C4-2B (cell line): ENCODE measurements around the gene CMTM7.
A peak's percentile ranks its signal among the peaks of the same experiment; 100 is the strongest.

Experiments
- H3K27ac ChIP-seq: fragments of 450-650 bp; 2 replicates; pipeline ENCODE4 v1.5.1; 2017
- CTCF ChIP-seq: fragments of 450-650 bp; conservative IDR thresholded peaks from 2 replicates; pipeline ENCODE4 v1.5.1; 2017; ENCODE audit warnings: mild to moderate bottlenecking
- ZFX ChIP-seq: fragments of 450-650 bp; IDR thresholded peaks from 2 replicates; pipeline ENCODE4 v1.6.1; 2017

Gene CMTM7

DNA sequence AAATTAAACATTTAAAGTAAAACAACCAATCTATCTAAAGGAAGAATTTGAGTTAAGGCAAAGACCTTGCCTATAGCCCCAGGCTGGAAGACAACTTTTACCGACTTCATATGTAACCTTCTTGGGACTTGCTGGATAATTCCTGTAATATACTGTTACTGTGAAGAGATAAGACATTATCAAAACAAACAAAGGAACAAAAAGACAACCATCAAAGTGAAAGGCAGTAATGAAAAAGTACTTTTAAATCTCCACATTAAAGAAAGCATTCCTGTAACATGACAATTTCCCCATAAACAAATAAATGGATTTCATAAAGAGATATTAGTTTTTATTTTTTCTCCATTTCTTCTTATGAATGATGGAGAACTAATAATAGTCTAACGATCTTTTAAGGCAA is 108.6 kb downstream of the CMTM7 start:
- TF ChIP-seq ZFX (no peak), CTCF (no peak)
- H3K27ac ChIP-seq, result no peak overlapping the region

- TF ChIP-seq ZFX, result no peak
- no peak for TF ChIP-seq CTCF
- H3K27ac ChIP-seq, result no peak overlapping the region
These were observed 109.5 kb downstream of the CMTM7 start for GRCh38 chr3:32500880-32501782.

GRCh38 chr3:32501783-32502117 is 110.1 kb downstream of the CMTM7 start:
- H3K27ac ChIP-seq, result peak overlapping the region; percentile 59; the same call in 1 of the 2 replicates
- TF ChIP-seq ZFX (no peak), CTCF (no peak)

DNA sequence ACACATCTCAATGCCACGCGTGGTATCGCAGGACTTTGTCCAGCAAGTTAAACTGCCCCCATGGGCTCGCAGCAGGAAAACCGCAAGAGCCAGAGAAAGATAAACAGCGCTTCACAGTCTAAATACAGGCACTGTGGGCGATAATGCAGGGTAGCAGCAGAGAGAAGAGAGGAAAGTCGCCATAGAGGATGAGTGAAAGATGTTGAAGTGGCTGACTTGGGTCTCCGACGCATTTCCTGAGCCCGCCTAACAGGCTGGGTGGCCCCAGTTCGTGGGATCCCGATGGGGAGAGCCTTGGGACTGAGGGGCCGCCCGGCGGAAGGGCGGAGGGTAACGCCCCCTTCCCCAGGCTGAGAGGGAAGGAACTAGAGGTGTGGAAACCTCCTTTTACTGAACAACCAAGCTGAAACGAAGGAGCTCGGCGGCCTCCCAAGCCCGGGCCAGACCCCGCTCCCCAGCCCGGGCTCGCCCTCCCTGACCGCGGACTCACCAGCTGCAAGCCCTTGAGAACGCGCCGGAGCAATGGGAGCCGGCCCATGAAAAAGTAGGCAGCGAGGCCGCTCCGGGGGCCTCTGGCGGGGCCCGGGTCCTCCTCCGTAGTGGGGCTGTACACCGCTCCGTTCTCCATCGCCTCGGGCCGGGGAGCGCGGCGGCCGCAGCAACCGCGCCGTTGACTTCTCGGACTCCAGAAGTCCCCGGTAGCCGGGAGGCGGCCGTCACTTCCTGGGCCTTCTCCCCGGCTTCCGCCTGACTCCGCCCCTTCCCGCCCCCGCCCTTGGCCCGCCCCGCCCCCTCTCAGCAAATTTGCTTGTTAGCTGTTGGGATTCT is 110.7 kb downstream of the CMTM7 start, which contains the start of gene CMTM6:
Gene CMTM6 (minus strand): TSS at position 735 of the 828 bp plus-strand sequence. CDS start 107 bp downstream, at position 628.
- TF ChIP-seq CTCF (no peak), ZFX (0 out of 2 replicates have a peak, but pooled peaks have one; percentile 19)
- peak within 1 kb of the TSS; percentile 59 for H3K27ac ChIP-seq

GRCh38 chr3:32502946-32503286 is 111.3 kb downstream of the CMTM7 start:
- TF ChIP-seq ZFX (no peak), CTCF (no peak)
- peak overlapping the region; percentile 59; the same call in 1 of the 2 replicates for H3K27ac ChIP-seq
